Tibial nerve (tissue), 4 donors: ENCODE data around the gene ZNRF1. TPM values are rescaled to one million over a fixed set of nuclear protein-coding genes. Genes with fewer than 3 reads are reported as not detected.
A peak's percentile ranks its signal among the peaks of the same experiment; 100 is the strongest.

ENCODE experiments used
- DNase-seq, 2 donors: peaks; one replicate each; pipeline ENCODE4 v3.0.0-alpha.2; 2019; ENCODE audit warnings: low spot score in 2 of 2
- H3K27ac ChIP-seq, 4 donors: fragments of 200-600 bp; sonication (generic) in 3 of 4; one replicate each; pipeline ENCODE4 v1.5.1; 2017 to 2019; ENCODE audit warnings: mild to moderate bottlenecking in 1 of 4
- H3K27me3 ChIP-seq, 2 donors: fragments of 200-600 bp; sonication (generic) in 1 of 2; one replicate each; pipeline versions ENCODE4 v1.5.1 to v1.6.0; 2017 to 2019
- H3K36me3 ChIP-seq, 3 donors: fragments of 200-600 bp; sonication (generic); one replicate each; pipeline ENCODE4 v1.5.1; 2018 to 2019
- H3K4me1 ChIP-seq, 4 donors: fragments of 200-600 bp; sonication (generic) in 3 of 4; one replicate each; pipeline ENCODE4 v1.5.1; 2017 to 2019
- H3K4me3 ChIP-seq, 4 donors: fragments of 200-600 bp; sonication (generic) in 3 of 4; one replicate each; pipeline ENCODE4 v1.5.1; 2017 to 2019; ENCODE audit warnings: mild to moderate bottlenecking in 1 of 4, moderate library complexity in 1 of 4
- H3K9me3 ChIP-seq, 4 donors: fragments of 200-600 bp; sonication (generic) in 3 of 4; one replicate each; pipeline ENCODE4 v1.5.1; 2017 to 2019
- CTCF ChIP-seq, 5 experiments: fragments of 200-600 bp in 3 of 5; fragments of 450-650 bp in 2 of 5; sonication (generic) in 3 of 5; IDR thresholded peaks; one replicate each; pipeline ENCODE4 v1.5.1; 2016 to 2019; ENCODE audit warnings: antibody characterized with exemption in 5 of 5, mild to moderate bottlenecking in 3 of 5, moderate library complexity in 2 of 5
- EP300 ChIP-seq, 2 donors: sonication (generic); formaldehyde crosslinking; IDR thresholded peaks; one replicate each; pipeline ENCODE4 v1.6.1; 2017; ENCODE audit warnings: antibody characterized with exemption in 2 of 2, mild to moderate bottlenecking in 1 of 2
- POLR2A ChIP-seq, 2 donors: fragments of 450-650 bp; IDR thresholded peaks; one replicate each; pipeline ENCODE4 v1.6.1; 2017; ENCODE audit warnings: antibody characterized with exemption in 2 of 2, mild to moderate bottlenecking in 2 of 2, moderate library complexity in 2 of 2
- whole genome bisulfite sequencing, 2 donors: methylation state at CpG; one replicate each; pipeline ENCODE4 v1.1.5; 2018; 5-methylcytosine and 5-hydroxymethylcytosine counted together
- total RNA-seq, 4 donors: library from RNA; depleted of rRNA; stranded (reverse); fragments of >200 nt; gene quantifications; one replicate each; pipeline ENCODE4 v1.1.0, GENCODE V29; 2016

ZNRF1 gene
- 10 to 100 TPM; 10.3 to 31.4 (median 14.7) TPM for total RNA-seq

- DNase-seq, result peak; percentile 56 to 77
- Histone ChIP-seq H3K27me3 (no peaks in the 10 kb centered on the region), H3K4me1 (peaks cover 0 to 30% (median 2%) of the 10 kb centered on the region in 4 donors), H3K4me3 (peak within 1 kb of the TSS; percentile 65 to 90 (median 78)), H3K27ac (peak within 1 kb of the TSS; percentile 68 to 91 (median 84)), H3K9me3 (no peaks in the 10 kb centered on the region), H3K36me3 (no peaks in the 10 kb centered on the region)
- TF ChIP-seq CTCF (IDR thresholded peaks at IDR 0.05), result peak; percentile 69 to 91 (median 86)
- TF ChIP-seq EP300 (IDR thresholded peaks at IDR 0.05), result peak in 1 of 2 donors; percentile 39
- peak; percentile 15 to 56 for TF ChIP-seq POLR2A (IDR thresholded peaks at IDR 0.05)
- 0% methylated on average over 14 to 39 of the region's 73 CpGs for WGBS, 2 donors
These were observed at the start of gene ZNRF1 for GRCh38 chr16:74998481-74999218. Gene ZNRF1, plus strand, starts transcription at chr16:74999024. Its CDS starts 648 bp downstream, at chr16:74999672.

GRCh38 chr16:74949309-74949708, 49.5 kb upstream of the ZNRF1 start:
- 92 to 93% methylated on average over 3 of the region's 3 CpGs for WGBS, 2 donors
- no peak for DNase-seq
- no peak for TF ChIP-seq POLR2A (IDR thresholded peaks at IDR 0.05)
- TF ChIP-seq CTCF (IDR thresholded peaks at IDR 0.05), result no peak
- no peak for TF ChIP-seq EP300 (IDR thresholded peaks at IDR 0.05)
- Histone ChIP-seq H3K4me1 (no peaks in the 10 kb centered on the region), H3K36me3 (peaks cover 0 to 83% (median 21%) of the 10 kb centered on the region in 3 donors), H3K27me3 (no peaks in the 10 kb centered on the region), H3K4me3 (no peak overlapping the region), H3K9me3 (no peaks in the 10 kb centered on the region), H3K27ac (no peak overlapping the region)

- Histone ChIP-seq H3K4me3 (no peak overlapping the region), H3K4me1 (no peaks in the 10 kb centered on the region), H3K36me3 (peaks cover 0 to 85% (median 21%) of the 10 kb centered on the region in 3 donors), H3K27ac (no peak overlapping the region), H3K9me3 (no peaks in the 10 kb centered on the region), H3K27me3 (no peaks in the 10 kb centered on the region)
- DNase-seq, result no peak
- no peak for TF ChIP-seq POLR2A (IDR thresholded peaks at IDR 0.05)
- 96% methylated on average over 7 of the region's 7 CpGs for WGBS, 2 donors
These were observed 48.3 kb upstream of the ZNRF1 start for GRCh38 chr16:74950511-74950910.

- H3K4me1 ChIP-seq, result no peaks in the 10 kb centered on the region
- H3K9me3 ChIP-seq, result no peaks in the 10 kb centered on the region
- no peaks in the 10 kb centered on the region for H3K27me3 ChIP-seq
- H3K36me3 ChIP-seq, result peaks cover 0 to 87% (median 24%) of the 10 kb centered on the region in 3 donors
- 95 to 96% methylated on average over 11 of the region's 11 CpGs for WGBS, 2 donors
- H3K4me3 ChIP-seq, result no peak overlapping the region
- H3K27ac ChIP-seq, result no peak overlapping the region
- DNase-seq, result no peak
- TF ChIP-seq EP300 (IDR thresholded peaks at IDR 0.05) (no peak), POLR2A (IDR thresholded peaks at IDR 0.05) (no peak), CTCF (IDR thresholded peaks at IDR 0.05) (no peak)
These were observed 47.6 kb upstream of the ZNRF1 start for GRCh38 chr16:74951206-74951605.

- H3K4me3 ChIP-seq, result no peak overlapping the region
- H3K9me3 ChIP-seq, result no peaks in the 10 kb centered on the region
- TF ChIP-seq EP300 (IDR thresholded peaks at IDR 0.05), result no peak
- TF ChIP-seq CTCF (IDR thresholded peaks at IDR 0.05), result no peak
- no peak for TF ChIP-seq POLR2A (IDR thresholded peaks at IDR 0.05)
- no peak for DNase-seq
- WGBS, 2 donors, result 65 to 77% methylated on average over 4 of the region's 4 CpGs
- H3K27ac ChIP-seq, result no peak overlapping the region
- H3K4me1 ChIP-seq, result no peaks in the 10 kb centered on the region
- H3K36me3 ChIP-seq, result peaks cover 0 to 87% (median 19%) of the 10 kb centered on the region in 3 donors
- no peaks in the 10 kb centered on the region for H3K27me3 ChIP-seq
These were observed 47.1 kb upstream of the ZNRF1 start for GRCh38 chr16:74951681-74952080.
